GM18858 (cell line): Measurements from ENCODE around the gene VSIG10L.

Experiments
- ATAC-seq: cut with Tn5 transposase; IDR thresholded peaks from one replicate; pipeline ENCODE4 v1.9.1; 2021; ENCODE audit not compliant: unreplicated experiment

Gene VSIG10L

DNA sequence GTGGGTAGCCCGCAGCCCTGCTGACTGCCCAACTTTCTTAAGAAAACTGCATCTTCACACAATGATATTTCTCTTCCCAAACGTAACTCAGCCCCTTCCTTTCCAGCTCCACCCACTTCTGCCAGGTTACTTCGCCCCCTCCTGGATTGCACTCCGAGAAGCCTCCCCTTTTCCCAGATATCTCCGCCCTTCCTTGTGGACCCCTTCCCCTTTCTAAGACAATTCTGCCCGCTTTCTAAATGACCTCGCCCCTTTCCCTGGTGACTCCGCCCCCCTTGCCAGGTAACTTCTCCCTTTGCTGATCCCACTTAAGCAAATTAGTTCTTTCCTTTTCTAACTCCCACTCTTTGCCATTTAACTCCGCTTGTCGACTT lies 2.6 kb downstream of the VSIG10L start:
- no peak for ATAC-seq

DNA sequence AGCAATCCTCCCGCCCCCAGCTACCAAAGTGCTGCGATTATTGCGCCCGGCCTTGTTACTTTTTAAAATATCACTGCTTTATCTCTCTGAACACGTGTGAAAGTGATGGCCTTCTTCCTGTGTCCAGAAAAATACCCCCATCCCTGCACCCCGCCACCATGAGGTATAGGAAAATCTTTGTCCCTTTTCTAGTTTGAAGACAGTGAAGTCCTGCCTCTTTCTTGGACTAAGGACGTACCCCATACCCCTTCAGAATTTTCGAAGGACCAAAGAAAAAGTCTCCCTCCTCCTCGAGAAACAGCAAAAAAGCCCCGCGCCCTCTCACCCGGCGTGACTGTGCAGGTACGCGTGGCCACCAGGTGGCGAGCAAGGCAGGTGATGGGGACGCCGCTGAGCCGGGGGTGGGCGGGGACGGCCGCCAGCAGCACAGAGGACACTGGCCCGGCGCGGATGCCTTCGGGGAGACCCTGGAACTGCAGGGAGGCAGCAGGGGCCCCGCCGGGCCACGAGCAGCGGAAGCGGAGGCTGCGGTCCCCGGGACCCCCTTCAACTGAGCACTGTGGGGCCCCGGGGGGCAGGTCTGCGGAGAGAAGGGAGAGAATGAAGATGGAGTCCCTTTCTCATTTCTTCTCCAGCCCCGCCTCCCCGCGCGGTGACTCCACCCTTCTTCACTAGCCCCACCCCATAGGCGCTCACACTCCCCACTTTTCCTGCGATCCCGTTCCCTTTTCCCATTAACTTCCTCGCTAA lies 3.2 kb downstream of the VSIG10L start:
- no peak for ATAC-seq

DNA sequence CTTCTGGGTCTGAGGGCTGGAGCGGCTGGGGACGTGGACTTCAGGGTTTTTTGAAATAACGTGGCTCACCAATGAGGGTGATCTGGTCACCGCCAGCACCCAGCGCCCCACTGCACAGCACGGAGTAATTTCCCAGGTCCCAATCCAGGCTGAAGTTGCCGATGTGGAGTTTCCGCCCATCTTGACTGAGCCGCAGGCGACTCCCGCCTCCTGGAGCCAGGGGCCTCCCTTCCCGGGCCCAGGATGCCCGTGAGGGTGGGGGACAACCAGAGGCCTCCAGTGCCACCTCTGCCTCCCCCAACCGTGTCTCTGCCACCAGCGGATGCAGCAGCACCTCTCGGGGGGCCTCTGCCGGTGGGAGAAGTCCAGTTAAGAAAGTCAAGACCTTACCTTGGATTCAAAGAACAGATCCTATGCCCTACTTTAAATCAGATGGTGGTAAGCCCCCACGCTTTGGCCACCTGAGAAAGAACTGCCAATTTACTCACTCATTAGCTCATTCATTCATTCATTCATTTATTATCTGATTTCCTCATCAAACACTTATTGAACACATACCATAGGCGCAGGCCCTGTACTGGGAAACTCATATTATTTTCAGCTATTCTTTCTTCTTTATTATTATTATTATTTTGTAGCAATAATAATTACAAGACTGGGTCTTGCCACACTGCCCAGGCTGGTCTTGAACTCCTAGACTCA lies 3.9 kb downstream of the VSIG10L start:
- ATAC-seq = no peak

DNA sequence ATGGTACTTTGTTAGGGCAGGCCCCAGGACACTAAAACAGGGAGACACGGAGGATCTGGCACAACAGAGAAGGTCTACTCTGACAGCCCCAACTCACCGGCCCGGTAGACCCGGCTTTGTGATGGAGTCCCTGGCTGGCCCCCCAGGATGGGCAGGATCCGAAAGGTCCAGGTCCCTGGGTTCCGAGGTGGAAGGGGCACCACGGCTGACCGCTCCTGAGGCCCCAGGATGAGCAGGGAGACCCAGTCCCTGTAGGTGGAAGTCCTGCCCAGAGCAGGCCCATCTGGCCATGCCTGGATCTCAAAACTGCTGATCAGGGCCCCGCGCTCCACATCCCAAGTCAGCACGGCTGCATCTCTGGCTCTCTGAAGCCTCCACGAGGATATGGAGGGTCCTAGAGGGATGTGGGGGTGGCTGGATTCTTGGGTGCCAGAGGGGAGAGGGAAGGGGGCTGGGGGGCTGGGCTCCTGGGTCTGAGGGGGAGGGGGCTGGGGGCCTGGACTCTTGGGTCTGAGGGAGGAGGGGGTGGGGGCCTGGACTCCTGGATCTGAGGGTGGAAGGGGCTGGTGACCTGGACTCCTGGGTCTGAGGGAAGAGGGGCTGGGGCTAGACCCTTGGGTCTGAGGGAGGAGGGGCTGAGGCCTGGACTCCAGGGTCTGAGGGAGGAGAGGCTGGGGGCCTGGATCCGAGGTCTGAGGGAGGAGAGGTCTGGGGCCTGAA lies 4.6 kb downstream of the VSIG10L start:
- ATAC-seq = no peak

DNA sequence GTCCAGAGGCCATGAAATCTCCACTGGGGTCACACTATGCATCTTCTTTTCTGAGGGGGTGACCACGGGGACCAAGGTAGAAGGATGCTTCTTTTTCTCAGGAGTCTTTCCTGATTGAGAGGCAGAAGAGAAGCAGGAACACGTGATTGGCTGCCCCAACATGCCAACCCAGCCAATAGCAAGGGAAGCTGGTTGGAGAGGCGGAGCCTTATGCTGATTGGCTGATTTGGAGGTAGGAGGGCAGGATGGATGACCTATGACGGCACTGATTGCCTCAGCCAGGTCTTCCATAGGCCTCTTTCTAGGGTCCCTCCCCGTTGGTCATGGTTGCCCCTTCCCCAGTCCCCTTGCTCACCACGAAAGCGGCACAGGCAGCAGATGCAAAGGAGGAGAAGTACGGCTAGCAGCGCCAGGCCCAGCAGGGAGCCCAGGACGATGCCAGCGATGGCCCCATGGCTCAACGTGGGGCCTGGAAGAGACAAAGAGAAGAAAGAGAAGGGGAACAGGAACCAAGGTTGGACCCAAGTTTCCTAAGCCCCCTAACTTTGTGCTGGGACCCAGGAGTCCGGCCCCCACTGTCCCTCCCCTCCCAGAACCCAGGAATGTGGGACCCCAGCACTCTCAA lies 8.0 kb downstream of the VSIG10L start:
- no peak for ATAC-seq

DNA sequence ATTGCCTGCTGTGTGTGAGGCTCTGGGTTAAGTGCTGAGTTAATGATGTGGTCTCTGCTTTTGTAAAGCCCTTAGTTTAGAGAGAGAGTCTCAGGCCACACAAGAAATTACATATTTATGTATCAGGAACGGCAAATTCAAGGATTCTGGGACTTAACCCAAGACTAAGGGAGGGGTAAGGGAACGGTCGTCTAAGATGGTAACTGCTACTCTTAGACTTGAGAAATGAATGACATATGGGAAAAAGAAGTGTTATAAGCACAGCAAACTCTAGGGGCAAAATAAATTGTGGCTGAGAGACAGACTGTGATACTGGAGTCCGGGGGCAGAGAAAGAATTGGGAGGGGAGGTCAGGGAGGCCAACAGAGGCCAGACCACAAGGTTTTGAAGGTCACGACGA lies 10.2 kb downstream of the VSIG10L start:
- no peak for ATAC-seq

DNA sequence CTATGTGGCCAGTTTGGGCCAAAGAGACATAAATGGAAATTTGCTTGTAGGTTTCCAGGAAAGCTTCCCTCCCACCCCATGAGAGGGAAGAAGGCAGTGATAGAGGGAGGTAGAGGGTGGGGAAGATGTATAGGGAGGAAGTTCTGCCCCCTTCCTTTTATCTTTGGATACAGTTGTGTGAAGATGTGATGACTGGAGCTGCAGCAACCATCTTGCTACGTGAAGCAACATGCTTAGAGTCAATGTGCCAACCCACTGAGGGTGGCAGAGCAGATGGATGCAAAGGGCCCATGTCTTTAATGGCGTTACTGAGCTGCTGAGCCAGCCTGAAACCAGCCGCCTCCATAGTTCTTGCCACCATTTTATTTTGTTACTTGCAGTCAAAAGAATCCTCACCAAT lies 10.7 kb downstream of the VSIG10L start:
- ATAC-seq = no peak

DNA sequence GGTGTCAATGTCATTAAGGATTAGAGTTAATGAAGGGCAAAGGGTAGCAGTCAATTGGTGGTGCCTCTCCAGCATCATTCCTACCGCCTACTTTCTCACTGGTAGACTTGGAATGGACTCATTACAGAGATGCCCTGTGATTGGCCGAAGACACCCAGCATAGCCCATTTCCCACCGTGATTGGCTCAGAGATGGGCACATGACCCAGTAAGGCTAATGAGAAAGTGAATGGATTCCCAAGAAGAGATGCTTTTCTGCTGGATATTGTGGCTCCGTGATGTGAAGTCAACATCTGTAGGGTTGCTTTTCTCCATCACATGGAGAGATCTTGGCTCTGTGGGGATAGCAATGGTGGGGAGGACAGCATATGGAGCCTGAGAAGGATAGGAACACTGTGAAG lies 11.6 kb downstream of the VSIG10L start:
- ATAC-seq = no peak

DNA sequence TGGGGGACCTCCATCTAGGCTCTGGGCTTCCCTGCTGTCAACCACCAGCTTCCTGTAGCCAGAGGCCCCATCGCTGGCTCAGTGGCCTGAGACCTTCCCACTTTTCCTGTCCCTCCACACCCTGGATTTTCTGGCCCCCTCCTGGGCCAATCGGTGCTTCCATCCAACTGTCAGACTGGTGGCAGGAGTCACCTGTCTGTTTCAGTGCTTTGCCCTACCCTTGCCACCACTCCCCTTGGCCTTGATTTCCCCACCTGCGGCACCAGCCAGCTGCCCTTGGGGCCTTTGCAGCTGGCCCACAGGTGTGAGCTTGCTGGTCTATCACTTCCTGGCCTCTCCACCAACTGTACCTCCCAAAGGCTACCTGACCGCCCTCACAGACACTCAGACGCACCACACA lies 12.5 kb downstream of the VSIG10L start:
- ATAC-seq = no peak

DNA sequence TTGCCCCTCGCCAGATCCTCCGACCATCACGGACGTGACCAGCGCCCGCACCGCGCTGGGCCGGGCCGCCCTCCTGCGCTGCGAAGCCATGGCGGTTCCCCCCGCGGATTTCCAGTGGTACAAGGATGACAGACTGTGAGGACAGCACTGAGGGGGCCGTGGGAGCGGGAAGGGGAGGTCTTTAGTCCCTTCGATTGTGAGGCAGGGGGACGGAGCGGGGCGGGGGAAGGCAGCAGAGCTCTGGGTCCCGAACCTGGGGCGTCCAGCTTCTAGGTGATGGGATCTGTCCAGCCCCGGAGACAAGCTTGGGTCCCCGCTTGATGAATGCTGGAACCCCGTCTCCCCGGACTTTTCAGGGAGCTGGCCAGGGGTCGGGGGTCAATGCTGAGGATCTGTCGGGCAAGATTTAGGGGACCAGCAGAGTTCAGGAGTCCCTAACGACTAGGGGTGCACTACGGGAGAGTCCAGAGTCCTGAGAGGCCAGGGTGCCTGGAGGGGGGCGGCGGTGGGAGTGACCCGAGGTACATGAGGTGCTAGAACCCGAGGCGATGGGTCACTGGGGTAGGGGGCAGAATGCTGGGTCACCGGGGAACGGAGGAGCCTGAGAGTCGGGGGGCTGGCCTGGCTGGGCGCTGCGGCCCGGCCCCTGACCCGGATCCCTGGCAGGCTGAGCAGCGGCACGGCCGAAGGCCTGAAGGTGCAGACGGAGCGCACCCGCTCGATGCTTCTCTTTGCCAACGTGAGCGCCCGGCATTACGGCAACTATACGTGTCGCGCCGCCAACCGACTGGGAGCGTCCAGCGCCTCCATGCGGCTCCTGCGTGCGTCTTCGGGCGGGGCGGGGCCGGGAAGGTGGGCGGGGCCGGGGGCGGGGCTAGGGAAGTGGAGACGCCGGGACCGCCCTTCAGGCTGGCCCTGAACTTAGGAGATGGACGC lies 14.6 kb downstream of the VSIG10L start:
- no peak for ATAC-seq

DNA sequence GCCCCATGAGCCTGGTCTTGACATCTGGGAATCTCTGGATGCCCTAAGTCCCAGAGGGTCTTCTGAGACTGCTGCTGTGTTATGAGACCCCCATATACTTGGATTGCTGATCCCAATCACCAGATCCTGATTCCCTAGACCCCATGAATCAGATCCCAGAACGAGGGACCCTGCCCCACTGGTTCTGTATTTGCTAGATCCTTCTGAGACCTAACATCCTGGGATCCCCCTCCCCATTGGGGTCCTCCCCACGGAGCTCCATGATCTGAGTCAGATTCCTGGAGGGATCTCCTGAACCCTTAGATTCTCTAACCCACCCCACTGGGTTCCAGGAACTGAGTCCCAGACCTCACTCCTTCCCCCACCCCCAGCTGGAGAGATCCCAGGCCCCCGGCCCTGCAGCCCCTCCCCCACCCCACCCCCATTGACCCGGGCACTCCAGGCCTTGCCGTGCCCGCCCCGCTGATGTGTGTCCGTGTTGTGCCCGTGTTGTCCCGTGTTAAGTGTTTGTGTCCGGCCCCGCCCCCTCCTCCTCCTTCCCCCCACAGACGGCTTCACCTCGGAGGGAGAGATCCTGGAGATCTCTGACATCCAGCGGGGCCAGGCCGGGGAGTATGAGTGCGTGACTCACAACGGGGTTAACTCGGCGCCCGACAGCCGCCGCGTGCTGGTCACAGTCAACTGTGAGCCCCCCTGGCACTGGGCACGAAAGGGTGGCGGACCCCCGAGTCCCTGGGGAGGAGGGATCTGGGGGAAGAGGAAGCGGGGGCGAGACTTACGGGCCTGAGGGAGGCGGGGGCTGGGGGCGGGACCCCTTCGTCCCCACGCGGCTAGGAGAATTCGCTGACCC lies 15.5 kb downstream of the VSIG10L start:
- no peak for ATAC-seq

DNA sequence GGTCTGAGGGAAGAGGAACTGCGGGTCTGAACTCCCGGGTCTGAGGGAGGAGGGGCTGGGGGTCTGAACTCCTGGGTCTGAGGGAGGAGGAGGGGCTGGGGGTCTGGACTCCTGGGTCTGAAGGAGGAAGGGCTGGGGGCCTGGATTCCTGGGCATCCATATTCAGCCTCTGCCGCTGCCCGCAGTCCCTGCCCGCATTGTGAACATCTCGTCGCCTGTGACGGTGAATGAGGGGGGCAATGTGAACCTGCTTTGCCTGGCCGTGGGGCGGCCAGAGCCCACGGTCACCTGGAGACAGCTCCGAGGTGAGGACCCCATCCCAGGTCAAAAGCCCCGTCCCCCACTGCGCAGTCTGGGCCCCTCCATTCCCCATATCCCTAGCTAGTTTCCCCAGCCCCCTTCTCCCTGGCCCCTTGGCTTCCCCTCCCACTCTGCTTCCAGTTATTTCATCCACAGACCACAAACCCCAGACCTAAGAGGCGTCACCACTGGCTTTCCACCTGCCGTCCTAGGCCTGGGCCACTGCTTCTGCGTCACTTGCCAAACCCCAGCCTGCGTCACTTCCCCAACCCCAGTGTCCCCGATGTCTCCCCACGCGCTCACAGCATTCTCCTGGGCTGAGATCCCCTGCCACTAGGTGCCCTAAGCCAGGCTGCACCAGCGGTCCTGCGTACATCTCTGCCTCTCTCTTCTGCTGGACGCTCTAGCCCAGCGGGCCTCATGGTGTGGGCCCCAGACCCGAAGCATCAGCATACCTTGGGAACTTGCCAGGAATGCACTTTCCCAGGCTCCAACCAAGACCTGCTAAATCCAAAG lies 16.6 kb downstream of the VSIG10L start:
- no peak for ATAC-seq

DNA sequence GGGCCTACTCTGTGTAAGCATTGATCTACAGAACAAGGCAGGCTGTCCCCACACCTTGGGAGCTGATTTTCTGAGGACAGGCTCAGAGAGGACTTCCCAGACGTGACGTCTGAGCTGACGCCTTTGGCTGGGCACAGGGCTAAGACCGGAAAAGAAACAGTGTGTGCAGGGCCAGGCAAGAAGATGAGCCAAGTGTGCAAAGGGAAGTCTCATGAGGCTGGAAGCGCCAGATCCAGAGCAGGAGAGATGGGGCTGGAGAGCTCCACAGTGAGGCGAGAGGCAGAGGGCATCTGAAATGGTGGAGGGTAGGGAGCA lies 17.8 kb downstream of the VSIG10L start:
- no peak for ATAC-seq

DNA sequence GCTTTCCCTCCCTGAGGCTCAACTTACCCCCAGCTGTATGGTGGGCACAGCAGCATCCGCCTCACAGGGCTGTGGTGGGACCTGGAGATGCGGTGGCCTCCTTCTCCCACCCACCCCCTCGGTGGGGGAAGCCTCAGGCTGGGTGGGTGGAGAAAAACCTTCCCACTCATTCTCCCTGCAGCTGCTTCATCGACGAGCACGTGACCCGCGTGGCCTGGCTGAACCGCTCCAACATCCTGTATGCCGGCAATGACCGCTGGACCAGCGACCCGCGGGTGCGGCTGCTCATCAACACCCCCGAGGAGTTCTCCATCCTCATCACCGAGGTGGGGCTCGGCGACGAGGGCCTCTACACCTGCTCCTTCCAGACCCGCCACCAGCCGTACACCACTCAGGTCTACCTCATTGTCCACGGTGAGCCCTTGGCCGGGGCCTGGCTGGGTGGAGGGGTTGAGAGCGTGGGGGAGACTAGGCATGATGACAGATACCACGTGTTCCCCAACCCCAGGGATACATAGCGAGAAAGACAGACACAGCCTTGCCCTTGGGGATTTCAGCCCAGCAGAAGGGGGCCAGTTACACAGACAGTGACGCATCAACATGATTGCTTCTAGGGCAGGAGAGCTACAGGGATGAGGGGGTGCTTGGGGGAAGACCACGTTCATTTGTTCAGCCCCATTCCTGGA lies 18.3 kb downstream of the VSIG10L start:
- no peak for ATAC-seq

DNA sequence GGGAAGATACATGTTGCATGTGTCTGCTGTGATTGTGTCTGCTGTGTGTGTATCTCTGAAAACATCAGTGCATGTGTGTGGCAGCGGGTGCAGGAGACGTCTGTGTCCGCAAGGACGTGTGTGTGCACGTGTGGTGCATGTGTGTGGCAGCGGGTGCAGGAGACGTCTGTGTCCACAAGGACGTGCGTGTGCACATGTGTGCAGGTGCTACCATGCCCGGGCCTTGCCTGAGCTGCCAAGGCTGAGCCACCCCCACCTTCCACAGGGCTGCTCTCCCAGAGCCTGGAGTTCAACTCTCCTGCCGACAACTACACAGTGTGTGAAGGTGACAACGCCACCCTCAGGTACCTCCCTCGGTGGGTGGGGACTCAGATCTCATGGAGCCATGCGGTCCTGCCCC lies 20.1 kb downstream of the VSIG10L start:
- ATAC-seq = no peak

DNA sequence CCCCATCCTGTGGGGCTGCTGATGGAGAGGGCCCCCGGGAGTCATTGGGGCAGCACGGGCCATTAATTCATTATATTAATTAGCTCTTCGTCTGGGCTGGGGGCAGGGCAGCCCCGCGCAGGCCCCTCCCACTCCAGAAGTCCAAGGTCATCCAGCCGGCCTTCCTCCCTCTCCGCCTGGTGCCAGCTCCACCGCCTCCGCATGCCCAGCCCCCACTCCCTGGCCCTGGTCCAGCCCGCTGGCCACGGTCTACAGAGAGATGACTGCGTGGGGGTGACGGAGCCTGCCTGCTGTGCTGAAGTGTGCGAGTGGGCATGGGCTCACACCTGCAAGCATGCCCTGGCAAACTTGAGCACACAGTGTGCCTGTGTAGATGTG lies 21.7 kb downstream of the VSIG10L start:
- no peak for ATAC-seq

DNA sequence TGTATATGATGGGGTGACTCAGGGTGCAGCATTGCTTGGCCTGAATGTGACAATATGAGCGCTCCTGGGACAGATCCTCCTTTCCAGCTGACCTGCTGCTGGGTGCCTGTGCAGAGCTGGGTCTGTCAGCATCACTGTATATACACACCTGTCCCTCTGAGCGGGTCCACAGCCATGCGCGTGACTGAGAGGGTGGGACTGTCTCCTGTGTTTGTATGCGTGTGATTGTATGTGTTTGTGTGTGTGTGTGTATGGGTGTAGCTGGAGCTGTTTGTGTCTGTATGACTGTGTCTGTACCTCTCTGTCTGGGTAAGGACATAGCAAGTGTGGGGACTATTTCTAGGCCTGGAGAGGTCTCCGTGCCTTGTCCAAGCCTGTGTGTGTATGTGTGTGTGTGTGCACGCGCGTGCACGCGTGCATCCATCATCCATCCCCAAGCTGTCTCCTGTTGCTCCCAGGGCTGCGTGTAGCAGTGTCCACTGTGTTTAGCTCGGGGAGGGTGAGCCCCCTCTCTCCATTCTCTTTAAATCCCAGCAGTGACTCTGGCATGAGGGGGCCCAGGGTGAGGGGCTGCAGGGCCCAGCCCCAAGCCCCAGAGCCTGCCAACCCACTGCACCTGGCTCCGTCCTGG lies 22.2 kb downstream of the VSIG10L start:
- no peak for ATAC-seq
